GM12873 (cell line): ENCODE measurements around the gene CBFA2T3.

Source experiments
- CTCF ChIP-seq: IDR thresholded peaks from 2 replicates; pipeline ENCODE4 v1.5.1; 2012; ENCODE audit warnings: low read depth, mild to moderate bottlenecking, moderate library complexity, low read length, control low read depth; ENCODE audit not compliant: insufficient read depth; ENCODE audit errors: missing control alignments

Gene CBFA2T3

GRCh38 chr16:88867581-88868246 lies 109.3 kb downstream of the CBFA2T3 start:
- TF ChIP-seq CTCF, result no peak

- no peak for TF ChIP-seq CTCF
These were observed 110.7 kb downstream of the CBFA2T3 start, which contains the start of gene PABPN1L for GRCh38 chr16:88866151-88866920. Gene PABPN1L, minus strand, starts transcription at chr16:88866660. Its CDS starts 54 bp downstream, at chr16:88866606.

- no peak for TF ChIP-seq CTCF
These were observed 111.3 kb downstream of the CBFA2T3 start for GRCh38 chr16:88865742-88866141.

- no peak for TF ChIP-seq CTCF
These were observed 111.7 kb downstream of the CBFA2T3 start for GRCh38 chr16:88865310-88865709.

- TF ChIP-seq CTCF, result no peak
These were observed 112.5 kb downstream of the CBFA2T3 start for GRCh38 chr16:88864521-88864920.

GRCh38 chr16:88864099-88864498 lies 112.9 kb downstream of the CBFA2T3 start:
- TF ChIP-seq CTCF, result no peak

GRCh38 chr16:88863426-88863825 lies 113.6 kb downstream of the CBFA2T3 start:
- TF ChIP-seq CTCF, result no peak
